Panc1 (cell line): ENCODE measurements around the gene SCPEP1. TPM values are rescaled to one million over a fixed set of nuclear protein-coding genes. Genes with fewer than 3 reads are reported as not detected.

ENCODE experiments used
- ATAC-seq: fragments of 200-7000 bp; cut with Tn5 transposase; 2 replicates; pipeline ENCODE4 v1.9.1; 2020; ENCODE audit warnings: mild to moderate bottlenecking, moderate library complexity
- BruUV-seq: library from RNA; stranded (reverse); fragments of 400-500 nt; replicated peaks from 2 replicates; lab custom pipeline; 2021; lab: Mats Ljungman, UMichigan
- CTCF ChIA-PET: fragments of 300-600 bp; sonication (Branson Sonifier 250); formaldehyde crosslinking; loops from one replicate; lab custom pipeline; 2022; ENCODE audit warnings: antibody characterized with exemption; lab: Charles Lee
- POLR2A ChIA-PET: fragments of 300-600 bp; sonication (Branson Sonifier 250); formaldehyde crosslinking; loops from one replicate; lab custom pipeline; 2022; ENCODE audit warnings: antibody characterized with exemption; lab: Charles Lee
- DNase-seq: peaks from one replicate; pipeline ENCODE4 v3.0.0-alpha.2; 2010; ENCODE audit warnings: low read depth, low spot score
- H3K27ac ChIP-seq: 2 replicates; pipeline ENCODE4 v1.5.1; 2011; ENCODE audit warnings: mild to moderate bottlenecking, low read length, inconsistent platforms
- H3K27me3 ChIP-seq: fragments of 200-500 bp; sonication (Bioruptor generic); 2 replicates; pipeline ENCODE4 v1.6.0; 2014; ENCODE audit warnings: low read length, inconsistent platforms; ENCODE audit not compliant: control insufficient read depth, insufficient read depth
- H3K36me3 ChIP-seq: fragments of 200-500 bp; sonication (Bioruptor generic); 2 replicates; pipeline ENCODE4 v1.5.1; 2014; ENCODE audit warnings: inconsistent platforms, mild to moderate bottlenecking, low read length, moderate library complexity; ENCODE audit not compliant: control insufficient read depth, insufficient read depth
- H3K4me1 ChIP-seq: 2 replicates; pipeline ENCODE4 v1.5.1; 2011; ENCODE audit warnings: inconsistent platforms, mild to moderate bottlenecking, low read length, moderate library complexity; ENCODE audit not compliant: control insufficient read depth, insufficient read depth
- H3K4me3 ChIP-seq, 2 experiments: 2 replicates each; pipeline ENCODE4 v1.5.1; 2011 to 2012; ENCODE audit warnings: low read depth in 2 of 2, low read length in 2 of 2, mild to moderate bottlenecking in 2 of 2, inconsistent platforms in 1 of 2, moderate library complexity in 1 of 2
- H3K9me3 ChIP-seq: fragments of 200-500 bp; sonication (Bioruptor generic); 2 replicates; pipeline ENCODE4 v1.5.1; 2014; ENCODE audit warnings: low read depth, mild to moderate bottlenecking, inconsistent platforms, low read length, moderate library complexity; ENCODE audit not compliant: control insufficient read depth, insufficient read depth
- CTCF ChIP-seq: fragments of 450-650 bp; IDR thresholded peaks from 2 replicates; pipeline ENCODE4 v1.5.1; 2017; ENCODE audit warnings: mild to moderate bottlenecking
- POLR2AphosphoS5 ChIP-seq: IDR thresholded peaks from 2 replicates; pipeline ENCODE4 v1.6.1; 2012; ENCODE audit warnings: mild to moderate bottlenecking, low read depth, low read length, moderate library complexity
- REST ChIP-seq, 2 experiments: IDR thresholded peaks; 2 replicates each; pipeline ENCODE4 v1.6.1; 2011 to 2012; ENCODE audit warnings: low read depth in 2 of 2, control low read depth in 1 of 2, low read length in 1 of 2, mild to moderate bottlenecking in 1 of 2, moderate library complexity in 1 of 2; ENCODE audit not compliant: insufficient read depth in 1 of 2
- SIN3A ChIP-seq: IDR thresholded peaks from 2 replicates; pipeline ENCODE4 v1.6.1; 2012; ENCODE audit warnings: low read depth, mild to moderate bottlenecking, low read length, moderate library complexity, borderline replicate concordance; ENCODE audit not compliant: insufficient read depth
- TCF7L2 ChIP-seq: IDR thresholded peaks from 2 replicates; pipeline ENCODE4 v1.6.1; 2011; ENCODE audit warnings: mild to moderate bottlenecking, low read depth, low read length, inconsistent platforms
- in situ Hi-C: cut with HindIII; loops from 2 replicates; pipeline ENCODE4 v1.10.0; 2016; ENCODE audit warnings: low sequenced_read_pairs, low pct_unique_long_range_greater_than_20kb
- intact Hi-C: fragments of 100-400 bp; cut with micrococcal nuclease; formaldehyde crosslinking; loops from one replicate; pipeline ENCODE4 v1.10.0; 2022; ENCODE audit not compliant: unreplicated experiment
- total RNA-seq: library from RNA; stranded (reverse); gene quantifications from one replicate; pipeline ENCODE4 v1.2.1, GENCODE V29; 2021; ENCODE audit not compliant: unreplicated experiment

The SCPEP1 gene
- total RNA-seq, 1 experiment from 2014 or later = 50.7 TPM

- ChIA-PET POLR2A (no interaction called here), CTCF (no interaction called here)
These were observed 43.7 kb upstream of the SCPEP1 start for GRCh38 chr17:56934280-56934679.

GRCh38 chr17:56935461-56935860, 42.5 kb upstream of the SCPEP1 start:
- ChIA-PET CTCF (no interaction called here), POLR2A (no interaction called here)
- in situ Hi-C loops = no loop called here
- no TSS peak for BruUV-seq
- peaks cover 4% of the 10 kb centered on the region; the same call in 1 of the 2 replicates for H3K36me3 ChIP-seq
- H3K4me1 ChIP-seq = peaks cover 7% of the 10 kb centered on the region
- no peaks in the 10 kb centered on the region for H3K27me3 ChIP-seq
- no peak overlapping the region for H3K27ac ChIP-seq
- TF ChIP-seq POLR2AphosphoS5 = no peak
- no peak for TF ChIP-seq SIN3A
- no peak for TF ChIP-seq REST (IDR thresholded peaks at IDR 0.05; ENCODE audit: insufficient read depth in 1 of 2, low read depth in 2 of 2, low read length in 1 of 2)
- no peak for TF ChIP-seq TCF7L2
- TF ChIP-seq CTCF = no peak
- DNase-seq (no peak), ATAC-seq (no peak)
- intact Hi-C loops = no loop called here
- no peak overlapping the region for H3K4me3 ChIP-seq
- peaks cover 8% of the 10 kb centered on the region; the same call in 1 of the 2 replicates for H3K9me3 ChIP-seq

More at GRCh38 chr17:56934280-56934679, 43.7 kb upstream of the SCPEP1 start:
- no peak for DNase-seq
- intact Hi-C loops = no loop called here
- no peak for TF ChIP-seq SIN3A
- no peak for TF ChIP-seq POLR2AphosphoS5
- TF ChIP-seq TCF7L2 = no peak
- no peak for TF ChIP-seq CTCF
- TF ChIP-seq REST (IDR thresholded peaks at IDR 0.05; ENCODE audit: insufficient read depth in 1 of 2, low read depth in 2 of 2, low read length in 1 of 2) = no peak
- Histone ChIP-seq H3K4me3 (no peak overlapping the region), H3K27me3 (no peaks in the 10 kb centered on the region), H3K27ac (no peak overlapping the region), H3K36me3 (0 out of 2 replicates have a peak, but pooled peaks cover 4% of the 10 kb centered on the region), H3K9me3 (peaks cover 20% of the 10 kb centered on the region; the same call in 1 of the 2 replicates), H3K4me1 (peaks cover 7% of the 10 kb centered on the region)
- no TSS peak for BruUV-seq
- in situ Hi-C loops = no loop called here
- ATAC-seq = no peak
